B cell (primary cell): ENCODE results near the gene TSPAN14. TPM values are rescaled to one million over a fixed set of nuclear protein-coding genes. Genes with fewer than 3 reads are reported as not detected.
"Not testable (repeated sequence)": the region's sequence is repeated elsewhere in the genome, so short reads cannot be mapped to it uniquely, and the experiment has no call there.

Source experiments
- ATAC-seq: fragments of 200-7000 bp; cut with Tn5 transposase; one replicate; pipeline ENCODE4 v1.10.0; 2021; ENCODE audit warnings: low read depth, mild to moderate bottlenecking, moderate number of reproducible peaks, moderate library complexity
- CTCF ChIA-PET: fragments of 350-600 bp; sonication (Branson Sonifier 250); formaldehyde crosslinking; loops from one replicate; lab custom pipeline; 2021; ENCODE audit warnings: antibody characterized with exemption, inconsistent platforms; lab: Charles Lee
- POLR2A ChIA-PET: fragments of 350-600 bp; sonication (Branson Sonifier 250); formaldehyde crosslinking; loops from one replicate; lab custom pipeline; 2021; ENCODE audit warnings: antibody characterized with exemption; lab: Charles Lee
- DNase-seq: peaks from one replicate; pipeline ENCODE4 v3.0.0; 2013
- H2AFZ ChIP-seq: 2 replicates; pipeline ENCODE4 v1.6.1; 2012; ENCODE audit warnings: mild to moderate bottlenecking, low read depth, low read length; ENCODE audit not compliant: insufficient read depth, poor library complexity, severe bottlenecking
- H3K27ac ChIP-seq, 2 donors: 1 replicate in 1 of 2; 2 replicates in 1 of 2; pipeline ENCODE4 v1.5.1; 2012 to 2013; ENCODE audit warnings: low read length in 2 of 2, mild to moderate bottlenecking in 2 of 2, moderate library complexity in 1 of 2
- H3K27me3 ChIP-seq, 4 experiments: fragments of 200-600 bp in 1 of 4; sonication (generic) in 1 of 4; replicated peaks in 1 of 4; 1 replicate in 2 of 4; 2 replicates in 2 of 4; pipeline versions ENCODE4 v1.6.1 to v1.7.0; 2013 to 2016; ENCODE audit warnings: low read length in 3 of 4, mild to moderate bottlenecking in 2 of 4, mixed read lengths in 1 of 4, moderate library complexity in 1 of 4; ENCODE audit not compliant: insufficient read depth in 4 of 4, control insufficient read depth in 3 of 4; ENCODE audit errors: control extremely low read depth in 1 of 4
- H3K36me3 ChIP-seq, 2 experiments: replicated peaks in 1 of 2; 1 replicate in 1 of 2; 2 replicates in 1 of 2; pipeline versions ENCODE4 v1.6.1 to v1.7.1; 2013; ENCODE audit warnings: low read length in 1 of 2; ENCODE audit not compliant: insufficient read depth in 2 of 2, control insufficient read depth in 1 of 2; ENCODE audit errors: control extremely low read depth in 1 of 2, extremely low read depth in 1 of 2
- H3K4me1 ChIP-seq, 2 donors: fragments of 200-600 bp in 1 of 2; sonication (generic) in 1 of 2; 1 replicate in 1 of 2; 2 replicates in 1 of 2; pipeline versions ENCODE4 v1.5.1 to v1.6.1; 2013 to 2017; ENCODE audit warnings: low read length in 2 of 2; ENCODE audit not compliant: control insufficient read depth in 2 of 2, insufficient read depth in 2 of 2
- H3K4me2 ChIP-seq: replicated peaks from 2 replicates; pipeline ENCODE3; 2012; ENCODE audit warnings: mild to moderate bottlenecking, low read depth, low read length; ENCODE audit not compliant: poor library complexity, severe bottlenecking
- H3K4me3 ChIP-seq, 5 experiments: fragments of 200-600 bp in 1 of 5; sonication (generic) in 1 of 5; 1 replicate in 3 of 5; 2 replicates in 2 of 5; pipeline versions ENCODE4 v1.5.1 to v1.7.0; 2011 to 2016; ENCODE audit warnings: low read length in 4 of 5, mild to moderate bottlenecking in 4 of 5, low read depth in 2 of 5, control low read depth in 1 of 5, moderate library complexity in 1 of 5; ENCODE audit not compliant: insufficient read depth in 1 of 5; ENCODE audit errors: control extremely low read depth in 1 of 5, extremely low read depth in 1 of 5
- H3K79me2 ChIP-seq: fragments of 200-600 bp; sonication (generic); one replicate; pipeline ENCODE4 v1.6.0; 2016; ENCODE audit warnings: low read length; ENCODE audit not compliant: control insufficient read depth, insufficient read depth
- H3K9ac ChIP-seq: fragments of 200-600 bp; sonication (generic); 2 replicates; pipeline ENCODE4 v1.6.1; 2017; ENCODE audit warnings: mild to moderate bottlenecking, low read length, moderate library complexity
- H3K9me3 ChIP-seq, 3 donors: one replicate each; pipeline versions ENCODE4 v1.6.1 to v1.7.1; 2013; ENCODE audit warnings: low read length in 2 of 3; ENCODE audit not compliant: control insufficient read depth in 2 of 3, insufficient read depth in 1 of 3; ENCODE audit errors: control extremely low read depth in 1 of 3
- H4K20me1 ChIP-seq: 2 replicates; pipeline ENCODE4 v1.6.0; 2012; ENCODE audit warnings: mild to moderate bottlenecking, low read length; ENCODE audit not compliant: insufficient read depth, control insufficient read depth, poor library complexity, severe bottlenecking
- H3K27ac Mint-ChIP-seq: one replicate; pipeline ENCODE4 v1.8.0; 2021; ENCODE audit warnings: mixed read lengths
- H3K27me3 Mint-ChIP-seq: one replicate; pipeline ENCODE4 v1.8.0; 2021; ENCODE audit warnings: mixed read lengths
- H3K4me1 Mint-ChIP-seq: one replicate; pipeline ENCODE4 v1.8.0; 2021; ENCODE audit warnings: mixed read lengths
- H3K4me3 Mint-ChIP-seq: one replicate; pipeline ENCODE4 v1.8.0; 2021; ENCODE audit warnings: mixed read lengths
- H3K9me3 Mint-ChIP-seq: one replicate; pipeline ENCODE4 v1.8.0; 2022; ENCODE audit warnings: mixed read lengths; ENCODE audit not compliant: insufficient read depth
- EZH2 ChIP-seq: IDR thresholded peaks from 2 replicates; pipeline ENCODE4 v1.6.1; 2012; ENCODE audit warnings: borderline replicate concordance, low read depth, mild to moderate bottlenecking, moderate library complexity, low read length; ENCODE audit not compliant: insufficient read depth, poor library complexity, severe bottlenecking
- whole genome bisulfite sequencing: methylation state at CpG from one replicate; pipeline ENCODE4 v1.1.5; 2013; ENCODE audit warnings: missing lambda C conversion rate; ENCODE audit not compliant: insufficient coverage; 5-methylcytosine and 5-hydroxymethylcytosine counted together
- intact Hi-C: fragments of 100-400 bp; cut with micrococcal nuclease; formaldehyde crosslinking; loops from one replicate; pipeline ENCODE4 v1.10.0; 2022
- polyA plus RNA-seq: library from polyadenylated mRNA; depleted of rRNA; stranded (reverse); fragments of >200 nt; gene quantifications from 2 replicates; pipeline ENCODE4 v1.2.3, GENCODE V29; 2012
- total RNA-seq, 2 donors: library from RNA; stranded (reverse); fragments of 120-200 nt in 1 of 2; gene quantifications; 1 replicate in 1 of 2; 2 replicates in 1 of 2; pipeline versions ENCODE4 v1.2.3 to v1.2.4, GENCODE V29; 2013 to 2022
- TF ChIP-seq, protein P1 (sequence below): fragments of 200-600 bp; IDR thresholded peaks from one replicate; pipeline ENCODE4 v1.8.0; 2022; ENCODE audit warnings: antibody characterized with exemption, mild to moderate bottlenecking

Gene TSPAN14
- total and polyA plus RNA-seq, 2 donors (not counting 1 experiment from before 2014, with no cell fraction given): 27.8 to 55.3 TPM

DNA sequence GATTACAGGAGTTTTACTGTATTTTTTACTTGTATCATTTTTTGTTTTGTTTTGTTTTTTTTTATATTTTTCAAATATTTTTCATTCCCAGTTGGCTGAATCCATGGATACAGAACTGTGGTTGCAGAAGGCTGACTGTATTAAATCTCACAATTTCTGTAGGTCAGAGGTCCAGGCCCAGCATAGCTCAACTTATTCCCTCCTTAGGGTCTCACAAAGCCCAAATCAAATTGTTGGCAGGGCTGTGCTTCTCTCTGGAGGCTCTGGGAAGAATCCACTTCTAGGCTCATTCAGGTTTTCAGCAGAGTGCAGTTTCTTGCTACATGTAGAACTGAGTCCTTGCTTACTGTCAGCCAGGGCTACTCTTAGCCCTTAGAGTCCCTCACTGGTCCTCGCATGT lies 22.6 kb downstream of the TSPAN14 start:
- DNase-seq (no peak), ATAC-seq (no peak)
- intact Hi-C loops: no loop called here
- Histone ChIP-seq H3K36me3 (peaks cover 0 to 17% of the 10 kb centered on the region in 2 experiments), H3K79me2 (peaks cover 76% of the 10 kb centered on the region), H3K27me3 (no peaks in the 10 kb centered on the region), H2AFZ (no peak overlapping the region), H3K9ac (no peak overlapping the region), H3K4me1 (peaks cover 23 to 29% of the 10 kb centered on the region in 2 donors), H4K20me1 (peaks cover 50% of the 10 kb centered on the region), H3K27ac (no peak overlapping the region), H3K4me2 (no peak overlapping the region), H3K4me3 (no peak overlapping the region), H3K9me3 (peaks cover 0 to 10% (median 5%) of the 10 kb centered on the region in 3 donors)
- peaks cover 41% of the 10 kb centered on the region for H3K4me1 Mint-ChIP-seq
- WGBS: 100% methylated on average over 1 of the region's 1 CpG
- no peak overlapping the region for H3K27ac Mint-ChIP-seq
- ChIA-PET CTCF (no interaction called here), POLR2A (interaction anchor here (0.6 to 0.7 kb wide), 2 partner anchors 20 to 23 kb away, joined by 6 read pairs; no protein-coding TSS in a partner anchor)
- H3K4me3 Mint-ChIP-seq: no peak overlapping the region
- no peaks in the 10 kb centered on the region for H3K9me3 Mint-ChIP-seq
- H3K27me3 Mint-ChIP-seq: no peaks in the 10 kb centered on the region
- TF ChIP-seq, protein P1, sequence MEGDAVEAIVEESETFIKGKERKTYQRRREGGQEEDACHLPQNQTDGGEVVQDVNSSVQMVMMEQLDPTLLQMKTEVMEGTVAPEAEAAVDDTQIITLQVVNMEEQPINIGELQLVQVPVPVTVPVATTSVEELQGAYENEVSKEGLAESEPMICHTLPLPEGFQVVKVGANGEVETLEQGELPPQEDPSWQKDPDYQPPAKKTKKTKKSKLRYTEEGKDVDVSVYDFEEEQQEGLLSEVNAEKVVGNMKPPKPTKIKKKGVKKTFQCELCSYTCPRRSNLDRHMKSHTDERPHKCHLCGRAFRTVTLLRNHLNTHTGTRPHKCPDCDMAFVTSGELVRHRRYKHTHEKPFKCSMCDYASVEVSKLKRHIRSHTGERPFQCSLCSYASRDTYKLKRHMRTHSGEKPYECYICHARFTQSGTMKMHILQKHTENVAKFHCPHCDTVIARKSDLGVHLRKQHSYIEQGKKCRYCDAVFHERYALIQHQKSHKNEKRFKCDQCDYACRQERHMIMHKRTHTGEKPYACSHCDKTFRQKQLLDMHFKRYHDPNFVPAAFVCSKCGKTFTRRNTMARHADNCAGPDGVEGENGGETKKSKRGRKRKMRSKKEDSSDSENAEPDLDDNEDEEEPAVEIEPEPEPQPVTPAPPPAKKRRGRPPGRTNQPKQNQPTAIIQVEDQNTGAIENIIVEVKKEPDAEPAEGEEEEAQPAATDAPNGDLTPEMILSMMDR: no peak
- TF ChIP-seq EZH2: no peak

DNA sequence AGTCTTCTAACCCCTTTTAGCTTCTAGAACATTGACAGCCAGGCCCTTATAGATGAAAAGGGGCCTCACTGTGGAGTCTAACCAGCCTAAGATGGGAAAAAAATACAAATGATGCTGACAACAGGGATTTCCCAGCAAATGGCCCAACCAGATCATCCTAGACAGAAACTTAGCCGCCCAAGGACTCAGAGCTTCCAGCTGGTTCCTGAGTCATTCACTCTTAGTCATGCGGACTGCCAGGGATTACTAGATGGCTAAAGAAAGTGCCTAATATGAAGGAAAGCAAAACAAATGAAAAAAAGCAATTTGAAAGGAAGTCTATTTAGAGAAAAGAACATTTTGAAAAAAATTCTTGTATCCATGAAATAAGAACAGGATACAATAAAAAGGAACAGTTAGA lies 23.7 kb downstream of the TSPAN14 start:
- POLR2A ChIA-PET: no interaction called here
- no CpG with 5 or more reads among the region's 2 CpGs for WGBS
- Mint-ChIP-seq H3K4me1 (peaks cover 31% of the 10 kb centered on the region), H3K4me3 (no peak overlapping the region), H3K9me3 (no peaks in the 10 kb centered on the region), H3K27ac (no peak overlapping the region), H3K27me3 (no peaks in the 10 kb centered on the region)
- Histone ChIP-seq H3K27me3 (no peaks in the 10 kb centered on the region), H4K20me1 (peaks cover 45% of the 10 kb centered on the region), H3K9me3 (peaks cover 0 to 10% (median 5%) of the 10 kb centered on the region in 3 donors), H3K4me1 (peaks cover 12 to 17% of the 10 kb centered on the region in 2 donors), H3K4me3 (no peak overlapping the region), H3K36me3 (peaks cover 0 to 16% of the 10 kb centered on the region in 2 experiments), H3K79me2 (peaks cover 75% of the 10 kb centered on the region), H3K27ac (no peak overlapping the region), H3K4me2 (no peak overlapping the region), H2AFZ (no peak overlapping the region), H3K9ac (no peak overlapping the region)
- ATAC-seq: no peak
- no peak for DNase-seq
- CTCF ChIA-PET: no interaction called here
- TF ChIP-seq, protein P1: no peak
- TF ChIP-seq EZH2: no peak
- intact Hi-C loops: no loop called here

DNA sequence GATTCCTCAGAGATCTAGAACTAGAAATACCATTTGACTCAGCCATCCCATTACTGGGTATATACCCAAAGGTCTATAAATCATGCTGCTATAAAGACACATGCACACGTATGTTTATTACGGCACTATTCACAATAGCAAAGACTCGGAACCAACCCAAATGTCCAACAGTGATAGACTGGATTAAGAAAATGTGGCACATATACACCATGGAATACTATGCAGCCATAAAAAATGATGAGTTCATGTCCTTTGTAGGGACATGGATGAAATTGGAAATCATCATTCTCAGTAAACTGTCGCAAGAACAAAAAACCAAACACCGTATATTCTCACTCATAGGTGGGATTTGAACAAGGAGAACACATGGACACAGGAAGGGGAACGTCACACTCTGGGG lies 26.3 kb downstream of the TSPAN14 start:
- intact Hi-C loops, H2AFZ ChIP-seq, POLR2A ChIA-PET, ATAC-seq, H3K27ac Mint-ChIP-seq, DNase-seq, H3K4me3 ChIP-seq, H3K27me3 Mint-ChIP-seq, H3K4me3 Mint-ChIP-seq, H3K9me3 ChIP-seq, H3K27ac ChIP-seq, H3K4me2 ChIP-seq, H3K9ac ChIP-seq, H3K36me3 ChIP-seq, H3K27me3 ChIP-seq, H3K4me1 ChIP-seq, H3K9me3 Mint-ChIP-seq: not testable (repeated sequence)
- peaks cover 27% of the 10 kb centered on the region for H3K4me1 Mint-ChIP-seq
- WGBS: no CpG with 5 or more reads among the region's 6 CpGs
- CTCF ChIA-PET: interaction anchor here (0.8 kb wide), 1 partner anchor 35 kb away, joined by 3 read pairs; no protein-coding TSS in a partner anchor
- peaks cover 28% of the 10 kb centered on the region for H4K20me1 ChIP-seq
- H3K79me2 ChIP-seq: peaks cover 73% of the 10 kb centered on the region
